Activated T-helper 1 cell treated with Interleukin-2 at 50 U/mL for 16 hours (primary cell): ENCODE results near the gene ACP3.

ENCODE experiments used
- DNase-seq: peaks from one replicate; pipeline ENCODE4 v3.0.0-alpha.2; 2020; ENCODE audit warnings: low read depth

ACP3 gene

DNA sequence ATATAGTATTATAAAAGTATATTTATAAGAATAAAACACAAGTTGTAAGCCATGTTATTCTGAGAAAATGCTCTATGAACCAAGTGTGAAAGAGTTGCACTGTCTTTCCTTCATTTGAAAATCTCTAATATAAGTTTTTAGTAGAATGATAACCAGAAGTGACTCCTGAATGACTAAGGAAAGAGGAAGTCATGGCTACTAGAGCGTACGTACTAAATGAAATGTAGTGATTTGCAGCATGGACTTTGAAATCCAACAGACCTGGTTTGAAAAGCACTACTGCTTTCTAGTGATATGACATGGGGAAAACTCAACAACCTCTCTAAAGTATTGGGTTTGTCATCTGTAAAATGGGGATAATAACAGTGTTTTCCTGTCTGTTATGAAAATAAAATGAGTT lies 89.8 kb downstream of the ACP3 start:
- no peak for DNase-seq
